Large intestine (tissue), 3 donors: ENCODE results near the gene MCL1. TPM values are rescaled to one million over a fixed set of nuclear protein-coding genes. Genes with fewer than 3 reads are reported as not detected.
A peak's percentile ranks its signal among the peaks of the same experiment; 100 is the strongest.

ENCODE experiments used
- DNase-seq, 2 donors: peaks; one replicate each; pipeline versions ENCODE4 v3.0.0 to v3.0.0-alpha.2; 2013
- H3K27ac ChIP-seq: one replicate; pipeline ENCODE4 v1.5.1; 2013; ENCODE audit warnings: low read length
- H3K27me3 ChIP-seq: 2 replicates; pipeline ENCODE4 v1.6.1; 2013; ENCODE audit warnings: low read length; ENCODE audit not compliant: control insufficient read depth, insufficient read depth
- H3K36me3 ChIP-seq: 2 replicates; pipeline ENCODE4 v1.6.1; 2013; ENCODE audit warnings: low read length; ENCODE audit not compliant: control insufficient read depth, insufficient read depth
- H3K4me1 ChIP-seq: one replicate; pipeline ENCODE4 v1.6.1; 2013; ENCODE audit warnings: low read length; ENCODE audit not compliant: control insufficient read depth, insufficient read depth
- H3K4me3 ChIP-seq: one replicate; pipeline ENCODE4 v1.5.1; 2013; ENCODE audit warnings: low read length
- H3K9me3 ChIP-seq: one replicate; pipeline ENCODE4 v1.6.1; 2013; ENCODE audit warnings: mild to moderate bottlenecking, low read depth, low read length, moderate library complexity; ENCODE audit not compliant: control insufficient read depth
- WGBS: methylation state at CpG from one replicate; pipeline ENCODE4 v1.1.5; 2013; ENCODE audit warnings: low lambda C conversion rate; ENCODE audit not compliant: insufficient coverage; 5-methylcytosine and 5-hydroxymethylcytosine counted together
- polyA plus RNA-seq: library from polyadenylated mRNA; unstranded; fragments of 120-200 nt; gene quantifications from one replicate; pipeline ENCODE4 v1.2.1, GENCODE V29; 2013

The MCL1 gene
- polyA plus RNA-seq, 1 donor, result 225 TPM

DNA sequence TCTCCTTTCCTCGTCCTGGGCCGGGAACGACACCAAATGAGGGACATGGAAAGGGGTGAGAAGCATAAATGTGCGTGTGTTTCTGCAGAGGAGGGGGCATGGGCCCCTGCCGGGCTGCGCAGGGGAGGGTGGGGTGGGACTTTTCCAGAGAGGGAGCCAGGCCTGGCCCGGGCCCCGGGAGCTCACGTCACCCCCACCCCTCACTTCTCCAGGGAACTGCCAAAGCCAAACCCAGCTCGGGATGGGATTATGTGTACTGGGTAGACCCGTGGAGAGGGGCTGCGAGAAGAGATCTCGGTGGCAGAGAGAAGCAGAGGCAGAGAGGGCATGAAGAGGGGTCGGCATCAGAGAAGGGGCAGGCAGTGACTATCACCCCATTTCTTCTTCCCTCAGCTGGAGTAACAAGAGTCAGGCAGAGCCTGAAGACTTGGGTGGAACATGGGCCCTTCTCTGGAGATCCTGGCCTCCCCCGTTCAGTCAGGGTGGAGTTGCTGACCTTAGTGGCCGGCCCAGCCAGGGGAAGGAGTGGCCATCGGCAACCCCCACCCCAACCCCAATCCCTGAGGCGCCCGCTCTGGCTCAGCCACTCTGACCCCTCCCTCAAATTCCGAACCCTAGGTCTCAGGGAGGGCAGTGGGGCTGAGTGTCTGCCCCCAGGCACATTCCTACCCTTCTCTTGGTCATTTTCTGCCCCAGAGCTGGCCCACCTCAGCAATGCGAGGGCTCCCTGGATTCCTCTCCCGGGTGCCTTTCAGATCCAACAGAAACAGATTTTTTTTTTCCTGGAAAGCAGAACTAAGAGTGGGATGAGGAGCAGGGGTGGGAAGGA, 29.0 kb downstream of the MCL1 start:
- peak overlapping the region; percentile 27 for H3K27ac ChIP-seq
- peaks cover 3% of the 10 kb centered on the region for H3K36me3 ChIP-seq
- peaks cover 15% of the 10 kb centered on the region for H3K27me3 ChIP-seq
- peak overlapping the region; percentile 36 for H3K4me3 ChIP-seq
- WGBS, result no CpG with 5 or more reads among the region's 22 CpGs
- DNase-seq, result no peak
- no peaks in the 10 kb centered on the region for H3K9me3 ChIP-seq
- peaks cover 18% of the 10 kb centered on the region for H3K4me1 ChIP-seq

GRCh38 chr1:150549496-150550221, 29.8 kb downstream of the MCL1 start:
- peak in 1 of 2 donors; percentile 42 for DNase-seq
- no CpG with 5 or more reads among the region's 43 CpGs for WGBS

DNA sequence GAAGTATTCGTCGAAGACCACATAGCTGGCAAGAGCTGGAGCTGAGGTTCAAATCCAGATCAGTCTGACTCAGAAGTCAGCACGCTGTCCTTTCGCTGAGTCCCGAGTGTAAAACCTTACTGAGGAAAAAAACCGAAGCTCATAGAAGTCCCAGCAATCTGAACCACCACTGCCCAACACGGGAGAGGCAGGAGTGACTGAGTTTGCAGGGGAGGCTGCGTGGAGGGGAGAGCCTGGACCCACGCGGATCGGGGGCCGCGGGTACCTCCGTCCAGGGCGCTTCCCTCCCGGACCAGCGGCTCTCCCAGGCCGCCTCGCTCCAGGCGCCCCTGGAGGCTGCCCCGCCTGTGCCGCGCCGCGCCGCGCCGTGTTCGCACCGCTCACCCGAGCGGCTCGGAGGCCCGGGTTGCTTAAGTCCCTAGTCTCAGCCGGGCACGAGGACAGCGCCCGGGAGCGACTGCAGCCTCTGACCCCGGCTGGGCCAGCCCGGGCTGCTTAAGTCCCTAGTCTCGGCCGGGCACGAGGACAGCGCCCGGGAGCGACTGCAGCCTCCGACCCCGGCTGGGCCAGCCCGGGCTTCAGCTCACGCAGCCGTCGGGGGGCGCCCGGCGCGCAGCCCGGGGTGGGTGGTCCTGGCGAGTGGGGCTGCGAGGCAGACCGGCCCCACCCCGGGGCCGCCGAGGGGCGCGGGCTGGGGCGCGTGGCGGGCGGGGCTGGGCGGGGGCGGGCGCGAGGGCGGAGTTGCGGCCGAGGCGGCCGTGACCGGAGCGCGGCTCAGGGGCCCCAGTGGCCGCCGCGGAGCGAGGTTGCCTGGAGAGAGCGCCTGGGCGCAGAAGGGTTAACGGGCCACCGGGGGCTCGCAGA, 30.5 kb downstream of the MCL1 start, which contains the start of gene ADAMTSL4:
Gene ADAMTSL4, plus strand, starts transcription at position 777 of the 864 bp plus-strand sequence. CDS start 2,881 bp downstream, outside the sequence.
- WGBS, result no CpG with 5 or more reads among the region's 91 CpGs
- Histone ChIP-seq H3K27ac (peak within 1 kb of the TSS; percentile 27), H3K36me3 (no peaks in the 10 kb centered on the region), H3K4me1 (peaks cover 18% of the 10 kb centered on the region), H3K27me3 (peaks cover 17% of the 10 kb centered on the region), H3K4me3 (peak within 1 kb of the TSS; percentile 54), H3K9me3 (no peaks in the 10 kb centered on the region)
- DNase-seq, result peak; percentile 70 to 84

More at GRCh38 chr1:150549496-150550221, 29.8 kb downstream of the MCL1 start:
- Histone ChIP-seq H3K4me3 (peak overlapping the region; percentile 36), H3K27ac (peak overlapping the region; percentile 16), H3K9me3 (no peaks in the 10 kb centered on the region), H3K36me3 (no peaks in the 10 kb centered on the region), H3K27me3 (peaks cover 17% of the 10 kb centered on the region), H3K4me1 (peaks cover 18% of the 10 kb centered on the region)

DNA sequence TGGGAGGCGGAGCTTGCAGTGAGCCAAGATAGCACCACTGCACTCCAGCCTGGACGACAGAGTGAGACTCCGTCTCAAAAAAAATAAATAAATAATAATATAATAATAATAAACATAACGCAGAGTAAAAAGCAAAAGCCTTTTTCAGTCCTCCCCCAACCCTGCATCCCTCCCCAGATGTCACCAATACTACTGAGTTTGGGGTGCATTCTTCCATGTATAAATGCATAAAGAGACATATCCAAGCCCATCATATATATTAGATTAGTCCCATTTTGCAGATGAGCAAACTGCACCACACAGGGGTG, 31.1 kb downstream of the MCL1 start:
- no peaks in the 10 kb centered on the region for H3K36me3 ChIP-seq
- DNase-seq, result no peak
- H3K27me3 ChIP-seq, result peaks cover 17% of the 10 kb centered on the region
- no peaks in the 10 kb centered on the region for H3K9me3 ChIP-seq
- H3K4me3 ChIP-seq, result peak overlapping the region; percentile 54
- peaks cover 17% of the 10 kb centered on the region for H3K4me1 ChIP-seq
- WGBS, result no CpG with 5 or more reads among the region's 4 CpGs
- H3K27ac ChIP-seq, result no peak overlapping the region

DNA sequence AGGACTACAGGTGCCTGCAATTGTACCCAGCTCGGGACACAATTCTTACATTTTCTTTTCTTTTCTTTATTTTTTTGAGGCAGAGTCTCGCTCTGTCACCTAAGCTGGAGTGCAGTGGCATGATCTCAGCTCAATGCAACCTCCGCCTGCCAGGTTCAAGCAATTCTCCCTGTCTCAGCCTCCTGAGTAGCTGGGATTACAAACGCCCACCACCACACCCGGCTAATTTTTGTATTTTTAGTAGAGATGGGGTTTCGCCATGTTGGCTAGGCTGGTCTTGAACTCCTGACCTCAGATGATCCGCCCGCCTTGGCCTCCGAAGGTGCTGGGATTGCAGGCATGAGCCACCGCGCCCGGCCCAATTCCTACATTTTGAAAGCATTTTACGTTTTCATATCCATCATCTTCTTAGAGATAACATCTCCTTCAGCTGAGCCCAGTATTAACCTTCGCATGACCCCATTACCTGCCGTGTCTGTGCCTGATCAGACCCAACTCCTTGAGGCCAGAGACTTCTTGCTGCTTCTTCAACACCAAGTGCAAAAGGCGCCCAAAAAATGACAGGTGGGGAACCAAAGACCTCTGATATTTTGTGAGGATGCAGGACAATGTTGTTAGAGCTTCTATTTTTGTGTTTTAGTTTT, 33.0 kb downstream of the MCL1 start:
- no peak overlapping the region for H3K4me3 ChIP-seq
- no peaks in the 10 kb centered on the region for H3K36me3 ChIP-seq
- H3K4me1 ChIP-seq, result peaks cover 4% of the 10 kb centered on the region
- no peak for DNase-seq
- peaks cover 17% of the 10 kb centered on the region for H3K27me3 ChIP-seq
- no peaks in the 10 kb centered on the region for H3K9me3 ChIP-seq
- WGBS, result no CpG with 5 or more reads among the region's 16 CpGs
- no peak overlapping the region for H3K27ac ChIP-seq

DNA sequence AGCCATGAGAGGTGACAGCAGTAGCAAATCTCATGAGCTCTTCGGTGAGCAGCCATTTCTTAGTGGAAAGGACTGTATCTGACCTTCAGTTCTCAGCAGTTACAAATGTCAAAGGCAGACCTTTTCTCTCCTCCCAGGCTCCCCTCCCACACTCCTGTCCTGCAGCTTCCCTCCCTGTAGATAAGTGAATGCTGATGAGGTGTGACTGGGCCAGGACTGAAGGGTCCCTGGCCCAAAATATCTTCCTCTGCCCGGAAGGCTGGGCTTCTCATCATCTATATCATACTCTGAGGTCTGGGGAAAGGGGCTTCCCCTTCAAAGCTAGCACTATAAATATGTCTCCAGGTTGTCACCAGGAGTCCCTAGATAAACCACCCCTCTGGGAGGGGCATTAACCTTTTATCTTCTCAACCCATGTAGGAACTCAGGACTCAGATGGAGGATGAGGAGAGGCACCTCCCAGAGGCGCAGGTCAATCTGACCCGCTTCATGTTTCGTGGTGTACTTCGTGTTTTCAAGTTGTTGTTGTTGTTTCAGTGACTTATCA, 33.9 kb downstream of the MCL1 start:
- Histone ChIP-seq H3K27ac (no peak overlapping the region), H3K27me3 (peaks cover 16% of the 10 kb centered on the region), H3K4me1 (peaks cover 4% of the 10 kb centered on the region), H3K9me3 (no peaks in the 10 kb centered on the region), H3K4me3 (no peak overlapping the region), H3K36me3 (no peaks in the 10 kb centered on the region)
- WGBS, result 100% methylated on average over 2 of the region's 6 CpGs
- no peak for DNase-seq

- WGBS, result no CpG with 5 or more reads among the region's 3 CpGs
- Histone ChIP-seq H3K36me3 (no peaks in the 10 kb centered on the region), H3K4me1 (peaks cover 4% of the 10 kb centered on the region), H3K9me3 (no peaks in the 10 kb centered on the region), H3K27me3 (peaks cover 5% of the 10 kb centered on the region), H3K27ac (no peak overlapping the region), H3K4me3 (no peak overlapping the region)
- DNase-seq, result no peak
Observed at GRCh38 chr1:150544204-150544603, 35.2 kb downstream of the MCL1 start.

GRCh38 chr1:150543500-150544143, 35.8 kb downstream of the MCL1 start:
- peak in 1 of 2 donors; percentile 11 for DNase-seq
- H3K36me3 ChIP-seq, result no peaks in the 10 kb centered on the region
- H3K27ac ChIP-seq, result no peak overlapping the region
- no peaks in the 10 kb centered on the region for H3K9me3 ChIP-seq
- peaks cover 4% of the 10 kb centered on the region for H3K4me1 ChIP-seq
- WGBS, result no CpG with 5 or more reads among the region's 13 CpGs
- peaks cover 5% of the 10 kb centered on the region for H3K27me3 ChIP-seq
- no peak overlapping the region for H3K4me3 ChIP-seq
